Suprapubic skin (tissue), 3 donors: ENCODE measurements around the gene CDC42BPG.

Experiments
- CTCF ChIP-seq, 2 donors: fragments of 200-600 bp in 1 of 2; fragments of 450-650 bp in 1 of 2; sonication (generic) in 1 of 2; IDR thresholded peaks; one replicate each; pipeline ENCODE4 v1.5.1; 2016 to 2019; ENCODE audit warnings: antibody characterized with exemption in 2 of 2, mild to moderate bottlenecking in 1 of 2, moderate library complexity in 1 of 2
- EP300 ChIP-seq: sonication (generic); formaldehyde crosslinking; IDR thresholded peaks from one replicate; pipeline ENCODE4 v1.6.1; 2017; ENCODE audit warnings: antibody characterized with exemption
- POLR2A ChIP-seq, 2 donors: fragments of 450-650 bp; IDR thresholded peaks; one replicate each; pipeline ENCODE4 v1.6.1; 2017; ENCODE audit warnings: antibody characterized with exemption in 2 of 2, mild to moderate bottlenecking in 2 of 2, moderate library complexity in 2 of 2

DNA sequence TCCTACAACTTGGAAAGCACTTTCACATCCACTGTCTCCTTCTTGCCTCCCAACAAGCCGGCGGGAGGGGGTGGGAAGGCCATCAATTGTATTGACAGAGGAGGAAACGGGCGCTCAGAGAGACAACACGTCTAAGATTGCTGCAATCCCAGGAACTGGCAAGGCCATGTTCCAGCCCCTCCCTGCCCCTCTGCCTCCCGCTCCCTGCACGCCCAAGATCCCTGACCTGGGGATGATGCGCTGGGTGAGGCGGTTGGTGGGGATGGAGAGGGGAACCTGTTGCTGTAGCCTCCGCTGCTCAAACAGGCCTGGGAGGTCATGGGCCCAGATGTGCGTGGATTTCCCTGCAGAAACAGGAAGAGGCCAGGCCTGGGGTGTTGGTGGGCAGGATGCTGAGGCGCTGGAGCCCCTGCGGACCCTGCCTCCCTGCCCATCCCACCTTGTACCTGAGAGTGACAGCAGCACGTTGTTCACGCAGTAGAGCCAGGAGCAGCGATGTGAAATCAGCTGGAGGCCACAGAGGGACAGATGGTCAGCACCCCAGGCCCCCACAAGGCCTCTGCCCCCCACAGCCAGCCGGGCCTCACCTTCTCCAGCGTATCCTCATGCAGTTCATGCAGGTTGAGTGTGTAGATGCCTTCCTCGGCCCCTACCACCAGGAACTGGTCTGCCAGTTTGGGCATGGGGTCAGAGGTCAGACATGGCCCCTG lies 48.3 kb downstream of the CDC42BPG start:
- TF ChIP-seq CTCF (IDR thresholded peaks at IDR 0.05) (no peak), POLR2A (IDR thresholded peaks at IDR 0.05) (no peak), EP300 (no peak)
